HG03175 (cell line): ENCODE measurements around the gene FBXL4.

Experiments used
- ATAC-seq: cut with Tn5 transposase; IDR thresholded peaks from one replicate; pipeline ENCODE4 v1.9.1; 2021; ENCODE audit warnings: mild to moderate bottlenecking, moderate library complexity; ENCODE audit not compliant: unreplicated experiment

Gene FBXL4

DNA sequence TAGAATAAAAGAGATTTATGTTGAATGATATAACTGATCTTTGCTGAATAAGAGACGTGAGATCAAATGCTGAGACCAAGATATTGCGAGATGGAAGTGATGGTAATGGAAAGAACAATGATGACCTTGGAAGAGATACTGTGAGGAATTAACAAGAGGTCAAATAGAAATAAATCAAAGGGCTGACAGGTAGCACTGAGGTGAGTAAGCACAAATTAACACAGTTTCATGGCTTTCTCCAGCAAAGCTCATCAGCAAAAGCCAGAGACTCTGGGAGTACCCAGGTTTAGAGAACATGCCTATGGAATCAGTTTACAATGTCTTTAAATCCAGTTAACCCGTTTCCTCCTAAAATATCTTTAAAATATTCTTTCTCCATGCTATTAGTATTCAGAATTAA lies 60.1 kb downstream of the FBXL4 start:
- no peak for ATAC-seq

DNA sequence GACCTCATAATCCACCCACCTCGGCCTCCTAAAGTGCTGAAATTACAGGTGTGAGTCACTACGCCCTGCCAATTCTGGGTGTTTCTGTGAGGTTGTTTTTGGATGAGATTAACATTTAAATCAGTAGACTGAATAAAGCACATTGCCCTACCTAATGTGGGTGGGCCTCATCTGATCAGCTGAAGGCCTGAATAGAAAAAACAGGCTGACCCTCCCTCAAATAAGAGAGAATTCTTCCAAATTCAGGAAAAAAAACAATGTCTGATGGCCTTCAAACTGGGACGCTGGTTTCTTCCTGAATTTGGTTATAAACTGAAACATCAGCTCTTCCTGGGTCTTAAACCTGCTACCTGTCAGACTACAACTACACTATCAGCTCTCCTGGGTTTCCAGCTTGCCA lies 62.4 kb downstream of the FBXL4 start:
- ATAC-seq: no peak

DNA sequence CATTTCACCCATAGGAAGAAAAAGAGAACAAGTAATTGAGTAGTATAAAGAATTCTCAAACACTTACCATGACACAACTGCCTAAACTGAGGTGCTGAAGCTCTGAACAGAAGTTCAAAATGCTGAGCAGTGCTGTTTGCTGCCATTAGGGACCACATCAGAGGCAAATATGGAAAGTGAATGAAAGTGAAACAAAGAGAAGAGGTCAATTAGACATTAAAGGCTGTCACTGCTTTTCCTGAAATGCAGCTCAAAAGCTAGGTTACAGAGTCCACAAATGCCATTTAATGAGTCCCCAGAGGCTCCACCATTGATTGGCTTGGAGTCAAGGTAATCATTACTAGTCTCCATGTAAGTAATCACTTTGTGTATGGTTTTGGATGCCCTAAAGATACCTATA lies 67.3 kb downstream of the FBXL4 start:
- peak; percentile 84 for ATAC-seq

DNA sequence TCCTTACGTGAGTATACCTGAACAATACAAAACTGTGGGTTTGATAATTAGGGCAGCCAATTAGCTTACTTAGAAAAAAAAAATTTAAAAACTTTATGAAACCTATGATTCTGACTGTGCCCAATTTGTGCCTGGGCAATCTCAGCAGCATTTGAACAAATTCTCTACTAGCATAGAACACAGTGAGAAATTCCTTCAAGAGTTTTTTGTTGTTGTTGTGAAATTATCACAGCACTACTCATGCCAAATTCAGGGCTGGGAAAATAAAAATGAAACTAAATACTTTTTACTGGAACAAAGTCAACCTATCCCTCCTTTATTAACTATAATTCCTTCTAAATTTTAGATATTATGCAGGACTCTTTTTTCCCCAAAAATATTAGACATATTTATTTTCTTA lies 70.5 kb downstream of the FBXL4 start:
- no peak for ATAC-seq

DNA sequence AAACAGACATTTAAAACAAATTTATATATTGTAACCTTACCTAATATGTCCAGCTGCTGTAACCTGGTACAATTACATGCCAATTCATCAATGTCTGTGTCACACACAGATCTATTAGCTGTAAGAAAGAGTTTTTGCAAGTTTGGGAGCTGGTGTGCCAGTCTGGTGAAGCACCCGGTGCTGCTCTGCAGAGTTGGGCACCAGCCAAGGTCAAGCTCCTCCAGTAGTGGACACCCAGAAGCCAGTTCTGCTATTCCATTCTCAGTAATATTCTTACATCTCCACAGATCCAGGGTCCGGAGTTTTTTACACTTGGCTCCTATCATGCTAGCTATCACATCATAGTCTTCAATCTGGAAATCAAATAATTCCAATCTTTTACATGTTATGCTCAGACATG lies 72.4 kb downstream of the FBXL4 start:
- no peak for ATAC-seq

DNA sequence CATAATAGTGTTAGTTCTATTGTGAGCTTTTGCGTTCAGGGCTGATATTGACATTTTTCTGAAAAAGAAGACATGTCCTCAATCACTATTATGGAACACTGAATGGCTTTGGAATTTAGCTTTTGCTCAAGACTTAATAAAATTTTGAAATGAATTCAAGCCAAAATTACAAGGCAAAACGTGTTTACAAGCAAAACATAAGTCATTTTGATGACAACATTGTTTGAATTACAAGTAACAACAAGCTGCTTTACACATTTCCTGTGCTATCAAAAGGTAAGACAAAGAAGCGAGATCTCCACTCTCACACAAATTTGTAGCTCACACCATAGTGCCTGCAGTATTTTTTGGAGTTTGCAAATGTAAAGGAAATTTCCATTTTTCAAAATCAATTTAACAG lies 75.9 kb downstream of the FBXL4 start:
- ATAC-seq: no peak

DNA sequence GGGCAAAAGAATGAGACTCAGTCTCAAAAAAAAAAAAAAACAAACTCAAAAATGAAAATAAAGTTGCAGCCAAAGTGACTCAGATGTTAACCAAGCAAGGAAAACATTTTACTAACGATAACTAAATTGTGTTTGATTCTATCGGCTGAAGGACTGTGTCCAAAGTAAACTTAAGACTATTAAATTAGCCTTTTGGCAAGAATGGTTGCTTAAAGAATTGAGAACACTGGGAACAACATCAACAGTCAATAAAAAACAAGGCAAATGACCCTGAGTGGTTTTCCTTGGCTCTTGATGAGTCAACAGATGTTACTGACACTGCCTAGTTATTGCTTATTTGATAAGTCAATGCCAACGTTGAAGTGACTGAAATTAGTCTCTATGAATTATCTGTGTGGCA lies 76.7 kb downstream of the FBXL4 start:
- no peak for ATAC-seq

DNA sequence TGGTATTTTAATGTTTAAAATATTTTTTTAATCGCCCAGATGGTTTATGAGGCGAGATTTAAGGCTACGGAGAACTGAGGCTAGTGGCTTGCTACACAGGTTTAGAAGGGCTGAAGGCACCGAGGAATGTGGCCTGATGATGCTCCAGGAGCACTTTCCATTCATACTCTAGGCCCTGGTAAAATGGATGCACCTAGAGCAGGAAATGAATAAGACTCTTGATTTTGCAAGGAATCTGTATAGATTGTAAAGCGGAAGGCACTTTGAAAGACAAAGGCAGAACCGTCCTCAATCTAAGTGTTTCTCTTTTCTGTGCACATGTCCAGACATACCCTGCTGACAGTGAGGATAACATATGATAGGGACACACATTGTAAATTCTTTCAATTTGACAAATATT lies 83.2 kb downstream of the FBXL4 start:
- ATAC-seq: no peak

DNA sequence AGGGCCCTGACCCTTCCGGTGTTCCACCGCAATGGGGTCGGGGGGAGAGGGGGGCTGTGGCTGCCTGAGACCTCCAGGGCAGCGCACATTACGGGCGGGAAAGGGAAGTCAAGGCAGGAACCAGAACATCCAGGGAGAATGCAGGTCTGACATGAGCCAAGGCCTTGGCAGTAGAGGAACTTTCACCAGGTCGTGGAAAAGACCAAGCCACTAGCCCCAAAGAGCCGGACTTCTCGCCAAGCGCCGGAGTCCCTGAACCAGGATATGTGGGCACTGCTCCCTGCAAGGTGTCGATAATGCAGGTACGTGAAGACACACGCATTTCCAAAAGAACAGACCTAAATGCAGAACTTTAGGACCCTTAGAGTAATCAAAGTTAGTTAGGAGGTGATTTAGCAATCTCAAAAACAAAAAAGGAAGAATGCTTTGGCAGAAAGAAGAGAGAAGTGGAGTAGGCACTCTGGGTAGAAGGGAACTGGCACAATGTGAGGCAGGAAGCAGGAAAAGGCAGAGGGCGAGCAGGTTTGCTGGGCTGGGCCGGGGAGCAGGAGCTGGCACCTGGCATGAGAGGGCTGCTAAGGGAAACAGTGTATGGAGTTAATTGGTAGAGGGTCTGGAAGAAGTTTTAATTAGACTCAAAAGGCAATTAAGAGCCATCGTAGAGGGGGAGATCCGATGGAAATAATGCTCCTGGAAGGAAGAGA lies 99.1 kb downstream of the FBXL4 start:
- no peak for ATAC-seq

DNA sequence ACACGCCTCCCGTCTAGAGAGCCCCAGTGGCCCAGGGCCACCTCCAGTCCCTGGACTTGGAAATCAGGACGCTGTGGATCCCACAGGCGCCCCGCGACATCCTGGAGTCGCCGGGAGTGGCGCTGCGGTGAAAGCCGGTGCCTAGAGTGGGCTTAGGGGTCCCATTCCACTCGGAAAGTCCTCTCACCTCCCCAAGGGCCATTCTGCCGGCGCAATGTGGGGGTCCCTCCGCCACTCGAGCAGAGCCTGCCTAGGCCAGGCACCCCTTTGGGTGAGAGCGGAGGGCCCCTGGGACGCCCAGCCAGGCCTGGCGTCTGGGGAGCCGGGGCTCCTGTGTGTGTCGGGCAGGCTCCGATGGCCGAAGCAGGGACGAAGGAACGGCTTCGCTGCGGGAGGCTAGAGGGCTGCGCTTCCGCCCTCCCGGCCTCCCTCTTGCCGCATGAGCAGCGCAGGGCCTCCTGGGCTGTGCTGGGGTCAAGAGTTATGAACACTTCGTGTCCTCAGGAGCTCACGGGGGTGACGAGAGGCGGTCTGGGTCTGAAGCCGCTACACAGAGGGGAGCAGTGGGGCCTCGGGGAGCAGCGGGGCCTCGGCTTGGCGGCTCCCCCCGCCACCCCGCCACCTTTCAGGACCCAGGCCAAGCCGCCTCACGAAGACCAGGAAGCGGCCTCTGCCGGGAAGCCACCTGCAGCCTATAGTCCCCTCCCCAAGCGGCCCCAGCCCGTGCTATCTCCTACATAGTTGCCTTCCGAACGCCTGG lies 99.8 kb downstream of the FBXL4 start:
- peak; percentile 38 for ATAC-seq

DNA sequence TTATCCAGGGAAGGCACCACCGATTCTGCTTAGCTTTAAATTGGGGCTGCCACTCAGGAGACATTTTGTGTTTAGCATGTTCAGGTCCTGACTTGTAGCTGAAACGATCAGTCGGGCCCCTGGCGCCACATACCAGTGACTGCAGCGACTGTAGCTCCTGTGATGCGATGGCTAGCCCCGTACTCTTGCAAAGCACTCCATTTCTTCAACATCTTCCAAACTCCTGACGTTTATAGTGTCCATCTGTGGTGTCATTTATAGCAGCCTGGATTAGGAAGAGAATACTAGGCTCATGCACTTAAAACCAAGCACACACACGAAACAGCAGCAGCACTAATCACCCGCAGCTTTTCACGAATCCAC lies 100.3 kb downstream of the FBXL4 start:
- ATAC-seq: no peak

DNA sequence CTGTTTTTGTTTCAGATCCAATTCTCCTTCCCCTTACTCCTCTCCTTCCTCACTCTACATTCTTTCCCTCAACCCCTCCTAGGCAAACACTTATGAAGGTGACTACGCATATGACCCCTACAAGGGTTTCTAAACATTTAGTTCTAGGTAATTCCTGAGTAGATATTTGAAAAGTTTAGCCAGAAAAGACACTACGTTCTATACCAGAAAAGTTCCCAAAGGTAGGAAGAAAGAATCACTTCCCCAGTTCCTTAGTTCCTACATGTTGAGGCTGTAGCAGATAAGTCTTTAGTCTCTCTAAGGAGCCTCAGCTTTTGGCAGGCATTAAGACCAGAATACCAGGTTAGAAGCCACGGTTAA lies 101.7 kb downstream of the FBXL4 start:
- no peak for ATAC-seq

DNA sequence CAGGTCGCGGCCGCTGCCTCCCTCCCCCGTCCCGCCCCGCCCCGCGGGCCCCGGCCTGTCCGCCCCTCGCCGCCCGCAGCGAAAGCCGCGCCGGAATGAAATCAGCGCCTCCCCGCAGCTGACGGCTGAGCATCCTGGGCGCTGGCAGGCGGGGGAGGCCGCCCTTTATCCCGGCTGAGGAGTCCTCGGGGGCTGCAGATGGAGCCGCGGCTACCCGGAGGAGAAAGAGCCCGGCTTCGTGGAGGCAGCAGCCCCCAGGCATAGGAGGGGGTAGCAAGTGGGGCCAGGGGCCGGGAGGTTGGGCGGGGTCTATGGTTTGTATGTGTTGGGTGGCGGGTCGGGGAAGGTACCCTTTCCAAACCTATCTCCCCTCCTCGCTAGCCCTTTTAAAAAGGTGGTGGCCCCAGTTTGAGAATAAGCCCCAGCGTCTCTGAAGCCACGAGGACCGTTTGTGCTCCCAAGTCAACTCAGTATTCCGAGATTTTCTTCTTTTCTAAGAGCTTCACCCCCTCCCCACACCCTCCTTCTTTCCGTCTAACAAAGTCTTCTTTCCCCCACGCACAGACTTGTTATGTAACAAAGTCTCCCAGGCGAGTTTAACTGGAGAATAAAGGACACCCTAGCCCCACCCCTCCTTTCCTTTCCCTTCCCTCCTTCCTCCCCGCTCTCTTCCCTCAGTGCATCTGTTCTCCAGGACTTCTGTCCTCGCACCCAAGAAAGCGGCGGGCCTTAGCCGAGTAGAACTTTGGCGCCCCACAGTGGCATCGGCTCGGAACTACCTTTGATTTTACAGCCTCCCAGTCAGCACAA lies 102.3 kb downstream of the FBXL4 start:
- ATAC-seq: peak; percentile 61

DNA sequence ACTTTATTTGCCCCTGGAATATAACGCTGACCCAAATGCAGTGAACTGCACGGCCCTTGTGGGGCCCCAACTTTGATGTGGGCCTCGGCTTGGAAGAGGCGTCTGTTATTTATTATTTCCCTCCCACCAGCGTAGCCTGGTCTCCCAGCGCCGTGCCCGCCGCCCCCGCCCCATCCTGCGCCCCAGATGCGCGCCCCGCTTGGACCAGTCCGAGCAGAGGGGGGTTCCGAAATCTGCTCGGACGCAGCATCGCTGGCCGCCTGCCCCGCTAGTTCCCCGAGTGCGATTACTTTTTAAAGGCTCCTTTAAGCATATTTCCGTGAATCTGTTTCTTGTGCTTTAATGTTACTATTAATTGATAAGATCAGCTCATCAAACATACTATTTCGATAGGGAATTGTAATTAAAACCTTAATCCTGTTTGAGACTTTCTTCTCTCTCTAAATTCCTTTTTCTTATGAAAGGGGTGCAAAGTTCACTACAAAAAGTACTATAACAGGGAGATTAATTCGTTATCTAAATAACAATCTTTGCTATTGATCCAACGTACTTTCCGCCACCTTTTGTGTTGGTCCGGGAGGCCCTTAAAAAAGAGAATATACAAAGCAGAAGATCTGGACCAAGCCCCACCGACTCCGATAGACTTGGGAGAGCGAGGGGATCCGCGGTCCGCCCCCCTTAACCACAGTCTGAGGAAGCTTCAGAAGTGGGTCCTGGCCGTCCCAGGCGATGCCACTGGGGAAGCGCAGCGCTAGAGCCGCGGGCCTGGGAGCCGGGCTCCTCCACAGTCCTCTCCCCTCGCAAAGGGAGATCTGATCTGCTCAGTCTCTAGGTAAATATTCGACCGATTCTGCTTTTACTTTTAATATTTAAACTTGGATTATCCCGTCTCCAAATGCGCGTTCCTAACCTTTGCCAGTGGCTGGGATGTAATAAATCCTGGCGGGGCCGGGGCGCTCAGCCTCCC lies 103.2 kb downstream of the FBXL4 start:
- ATAC-seq: no peak

DNA sequence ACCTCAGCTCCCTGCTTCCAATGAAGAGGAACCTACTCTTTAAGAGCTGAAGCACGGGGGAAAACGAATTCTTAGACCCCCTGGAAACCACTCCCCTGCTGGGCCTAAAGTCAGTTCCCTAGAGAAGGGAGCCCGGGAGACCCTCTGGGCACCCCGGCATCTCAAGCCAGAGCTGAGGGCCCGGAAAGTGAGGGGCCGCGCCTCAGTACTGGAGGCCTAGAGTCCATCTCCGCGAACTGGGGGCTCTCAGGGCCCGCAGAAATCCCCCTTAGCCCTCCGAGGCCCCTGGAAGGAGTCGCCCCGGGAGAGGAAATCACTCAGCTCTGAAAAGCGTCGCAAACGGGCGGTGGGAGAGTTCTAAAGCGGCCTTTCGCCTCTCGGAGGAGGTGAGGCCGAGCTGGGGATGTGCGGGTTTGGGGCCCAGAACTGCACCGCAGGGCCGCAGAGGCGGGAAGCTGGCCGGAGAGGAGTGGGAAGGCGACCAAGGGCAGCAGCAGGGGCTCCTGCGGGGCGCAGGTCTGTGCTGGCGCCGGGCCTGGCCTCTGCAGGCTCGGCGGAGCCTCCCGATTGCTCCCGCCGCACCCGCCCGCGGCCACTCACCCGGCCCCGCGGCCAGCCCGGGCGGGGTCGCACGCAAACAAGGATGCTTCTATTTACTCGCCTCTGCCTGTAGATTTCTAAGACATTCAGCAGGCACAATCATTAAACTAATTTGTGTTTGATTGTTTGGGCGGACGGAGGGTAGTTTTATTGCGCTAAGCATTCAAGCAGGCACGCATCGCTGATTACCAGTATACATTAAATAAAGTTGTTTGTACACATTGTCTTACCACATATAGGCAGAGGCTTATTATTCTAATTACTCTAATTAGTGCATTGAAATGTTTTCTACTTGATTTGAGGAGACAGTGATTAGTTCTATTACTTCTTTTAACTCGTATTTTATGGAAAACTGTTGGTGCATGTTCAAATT lies 104.2 kb downstream of the FBXL4 start:
- ATAC-seq: no peak

DNA sequence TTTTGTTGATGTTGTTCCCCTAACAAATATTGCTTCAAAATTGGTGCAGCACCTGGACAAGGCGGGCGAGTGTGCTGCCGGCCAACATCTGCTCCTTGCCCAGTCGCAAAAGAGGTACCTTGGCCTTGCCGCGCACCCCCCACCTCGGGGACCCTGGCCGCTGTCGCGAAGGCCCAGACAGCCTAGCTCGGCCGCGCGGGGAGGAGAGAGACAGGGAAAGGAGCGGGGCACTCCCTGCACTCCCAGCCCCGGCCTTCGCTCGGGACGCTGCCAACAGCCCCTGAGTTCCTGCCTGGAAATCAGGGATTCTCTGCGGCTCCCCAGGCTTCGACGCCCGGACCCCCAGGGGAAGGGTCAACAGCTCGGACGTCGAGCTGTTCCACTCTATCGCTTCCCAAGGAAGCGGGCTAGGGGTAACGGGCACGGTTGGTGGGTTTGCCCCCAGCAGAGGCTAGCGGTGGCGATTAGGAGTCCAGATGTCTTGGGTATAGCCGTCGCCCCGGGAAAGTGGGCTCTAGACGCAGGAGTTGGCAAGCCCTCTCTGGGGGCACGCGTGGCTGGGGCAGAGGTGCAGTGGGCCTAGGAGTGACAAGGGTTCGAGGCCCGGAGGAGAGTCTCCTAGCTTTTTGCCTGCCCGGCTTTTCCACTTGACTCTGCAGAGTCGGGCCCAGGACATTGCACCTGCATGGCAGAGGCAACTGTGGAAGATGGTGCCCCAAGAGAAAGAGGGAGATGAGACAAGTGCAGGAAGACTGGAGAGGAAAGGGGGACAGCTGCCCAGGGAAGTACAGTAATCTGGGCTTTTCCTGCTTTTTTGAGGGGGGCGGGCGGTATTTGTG lies 105.2 kb downstream of the FBXL4 start:
- no peak for ATAC-seq

DNA sequence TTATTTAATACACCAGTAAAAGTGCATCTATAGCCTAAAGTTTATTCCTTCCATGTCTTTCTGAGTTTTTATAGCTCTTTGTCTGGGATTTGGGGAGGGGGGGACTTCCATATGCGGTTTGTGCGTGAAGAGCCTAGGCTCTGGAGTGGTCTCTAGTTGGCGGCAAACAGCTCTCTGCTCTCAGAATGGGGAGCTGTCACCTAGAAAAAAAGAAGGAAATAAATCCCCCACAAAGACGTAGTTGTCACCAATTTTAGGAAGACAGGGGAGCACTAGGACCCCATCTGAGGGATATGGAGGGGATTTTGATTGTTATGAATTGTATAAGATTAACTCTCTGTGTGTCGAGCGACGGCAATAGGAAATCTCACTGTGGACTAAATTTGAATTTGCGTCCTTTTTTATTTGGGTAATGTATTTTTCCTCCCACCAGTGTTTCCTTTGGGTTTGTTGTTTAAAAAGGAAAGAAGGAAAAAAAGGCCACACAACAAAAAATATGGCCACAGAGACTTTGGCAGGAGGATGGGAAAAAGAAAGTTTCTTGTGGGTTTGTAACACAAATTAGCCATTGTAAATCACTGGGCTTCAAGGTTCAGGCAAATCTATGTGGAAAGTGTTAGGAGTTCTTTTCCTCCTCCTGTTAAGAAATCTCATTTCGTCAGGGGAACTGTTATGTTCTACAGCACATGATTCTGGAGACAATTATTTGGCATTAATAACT lies 106.0 kb downstream of the FBXL4 start:
- ATAC-seq: no peak

DNA sequence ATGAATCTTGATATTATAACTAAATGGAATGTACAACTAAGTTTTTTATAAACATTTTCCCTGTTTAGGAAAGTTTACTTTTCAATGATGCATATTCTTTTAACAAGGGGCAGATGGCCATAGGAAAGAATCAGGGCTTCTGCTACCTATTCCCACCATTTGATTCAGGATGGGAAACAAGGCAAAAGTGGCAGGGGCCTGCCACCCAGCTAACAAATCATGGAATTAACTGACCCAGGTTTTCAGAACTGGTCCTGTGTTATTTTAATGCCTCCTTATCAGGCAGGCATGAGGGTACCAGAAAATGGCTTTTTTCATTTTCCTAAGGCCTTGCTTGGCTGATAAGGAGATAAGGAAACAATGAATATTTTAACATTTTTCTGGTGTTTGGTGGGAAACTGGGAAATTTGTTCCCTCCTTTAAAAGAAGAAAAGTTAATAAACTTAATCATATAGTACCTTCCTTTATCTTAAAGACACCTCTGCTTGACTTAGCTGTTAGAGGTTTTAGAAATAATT lies 106.7 kb downstream of the FBXL4 start:
- ATAC-seq: no peak
